B cell (primary cell): Measurements from ENCODE around the gene RUNDC1. TPM values are rescaled to one million over a fixed set of nuclear protein-coding genes. Genes with fewer than 3 reads are reported as not detected.

Experiments
- ATAC-seq: fragments of 200-7000 bp; cut with Tn5 transposase; one replicate; pipeline ENCODE4 v1.10.0; 2021; ENCODE audit warnings: low read depth, mild to moderate bottlenecking, moderate number of reproducible peaks, moderate library complexity
- CTCF ChIA-PET: fragments of 350-600 bp; sonication (Branson Sonifier 250); formaldehyde crosslinking; loops from one replicate; lab custom pipeline; 2021; ENCODE audit warnings: antibody characterized with exemption, inconsistent platforms; lab: Charles Lee
- POLR2A ChIA-PET: fragments of 350-600 bp; sonication (Branson Sonifier 250); formaldehyde crosslinking; loops from one replicate; lab custom pipeline; 2021; ENCODE audit warnings: antibody characterized with exemption; lab: Charles Lee
- DNase-seq: peaks from one replicate; pipeline ENCODE4 v3.0.0; 2013
- H2AFZ ChIP-seq: 2 replicates; pipeline ENCODE4 v1.6.1; 2012; ENCODE audit warnings: mild to moderate bottlenecking, low read depth, low read length; ENCODE audit not compliant: insufficient read depth, poor library complexity, severe bottlenecking
- H3K27ac ChIP-seq, 2 donors: 1 replicate in 1 of 2; 2 replicates in 1 of 2; pipeline ENCODE4 v1.5.1; 2012 to 2013; ENCODE audit warnings: low read length in 2 of 2, mild to moderate bottlenecking in 2 of 2, moderate library complexity in 1 of 2
- H3K27me3 ChIP-seq, 4 experiments: fragments of 200-600 bp in 1 of 4; sonication (generic) in 1 of 4; replicated peaks in 1 of 4; 1 replicate in 2 of 4; 2 replicates in 2 of 4; pipeline versions ENCODE4 v1.6.1 to v1.7.0; 2013 to 2016; ENCODE audit warnings: low read length in 3 of 4, mild to moderate bottlenecking in 2 of 4, mixed read lengths in 1 of 4, moderate library complexity in 1 of 4; ENCODE audit not compliant: insufficient read depth in 4 of 4, control insufficient read depth in 3 of 4; ENCODE audit errors: control extremely low read depth in 1 of 4
- H3K36me3 ChIP-seq, 2 experiments: replicated peaks in 1 of 2; 1 replicate in 1 of 2; 2 replicates in 1 of 2; pipeline versions ENCODE4 v1.6.1 to v1.7.1; 2013; ENCODE audit warnings: low read length in 1 of 2; ENCODE audit not compliant: insufficient read depth in 2 of 2, control insufficient read depth in 1 of 2; ENCODE audit errors: control extremely low read depth in 1 of 2, extremely low read depth in 1 of 2
- H3K4me1 ChIP-seq, 2 donors: fragments of 200-600 bp in 1 of 2; sonication (generic) in 1 of 2; 1 replicate in 1 of 2; 2 replicates in 1 of 2; pipeline versions ENCODE4 v1.5.1 to v1.6.1; 2013 to 2017; ENCODE audit warnings: low read length in 2 of 2; ENCODE audit not compliant: control insufficient read depth in 2 of 2, insufficient read depth in 2 of 2
- H3K4me2 ChIP-seq: replicated peaks from 2 replicates; pipeline ENCODE3; 2012; ENCODE audit warnings: mild to moderate bottlenecking, low read depth, low read length; ENCODE audit not compliant: poor library complexity, severe bottlenecking
- H3K4me3 ChIP-seq, 5 experiments: fragments of 200-600 bp in 1 of 5; sonication (generic) in 1 of 5; 1 replicate in 3 of 5; 2 replicates in 2 of 5; pipeline versions ENCODE4 v1.5.1 to v1.7.0; 2011 to 2016; ENCODE audit warnings: low read length in 4 of 5, mild to moderate bottlenecking in 4 of 5, low read depth in 2 of 5, control low read depth in 1 of 5, moderate library complexity in 1 of 5; ENCODE audit not compliant: insufficient read depth in 1 of 5; ENCODE audit errors: control extremely low read depth in 1 of 5, extremely low read depth in 1 of 5
- H3K79me2 ChIP-seq: fragments of 200-600 bp; sonication (generic); one replicate; pipeline ENCODE4 v1.6.0; 2016; ENCODE audit warnings: low read length; ENCODE audit not compliant: control insufficient read depth, insufficient read depth
- H3K9ac ChIP-seq: fragments of 200-600 bp; sonication (generic); 2 replicates; pipeline ENCODE4 v1.6.1; 2017; ENCODE audit warnings: mild to moderate bottlenecking, low read length, moderate library complexity
- H3K9me3 ChIP-seq, 3 donors: one replicate each; pipeline versions ENCODE4 v1.6.1 to v1.7.1; 2013; ENCODE audit warnings: low read length in 2 of 3; ENCODE audit not compliant: control insufficient read depth in 2 of 3, insufficient read depth in 1 of 3; ENCODE audit errors: control extremely low read depth in 1 of 3
- H4K20me1 ChIP-seq: 2 replicates; pipeline ENCODE4 v1.6.0; 2012; ENCODE audit warnings: mild to moderate bottlenecking, low read length; ENCODE audit not compliant: insufficient read depth, control insufficient read depth, poor library complexity, severe bottlenecking
- H3K27ac Mint-ChIP-seq: one replicate; pipeline ENCODE4 v1.8.0; 2021; ENCODE audit warnings: mixed read lengths
- H3K27me3 Mint-ChIP-seq: one replicate; pipeline ENCODE4 v1.8.0; 2021; ENCODE audit warnings: mixed read lengths
- H3K4me1 Mint-ChIP-seq: one replicate; pipeline ENCODE4 v1.8.0; 2021; ENCODE audit warnings: mixed read lengths
- H3K4me3 Mint-ChIP-seq: one replicate; pipeline ENCODE4 v1.8.0; 2021; ENCODE audit warnings: mixed read lengths
- H3K9me3 Mint-ChIP-seq: one replicate; pipeline ENCODE4 v1.8.0; 2022; ENCODE audit warnings: mixed read lengths; ENCODE audit not compliant: insufficient read depth
- CTCF ChIP-seq: fragments of 200-600 bp; IDR thresholded peaks from one replicate; pipeline ENCODE4 v1.8.0; 2022; ENCODE audit warnings: antibody characterized with exemption, mild to moderate bottlenecking
- EZH2 ChIP-seq: IDR thresholded peaks from 2 replicates; pipeline ENCODE4 v1.6.1; 2012; ENCODE audit warnings: borderline replicate concordance, low read depth, mild to moderate bottlenecking, moderate library complexity, low read length; ENCODE audit not compliant: insufficient read depth, poor library complexity, severe bottlenecking
- WGBS: methylation state at CpG from one replicate; pipeline ENCODE4 v1.1.5; 2013; ENCODE audit warnings: missing lambda C conversion rate; ENCODE audit not compliant: insufficient coverage; 5-methylcytosine and 5-hydroxymethylcytosine counted together
- intact Hi-C: fragments of 100-400 bp; cut with micrococcal nuclease; formaldehyde crosslinking; loops from one replicate; pipeline ENCODE4 v1.10.0; 2022
- polyA plus RNA-seq: library from polyadenylated mRNA; depleted of rRNA; stranded (reverse); fragments of >200 nt; gene quantifications from 2 replicates; pipeline ENCODE4 v1.2.3, GENCODE V29; 2012
- total RNA-seq, 2 donors: library from RNA; stranded (reverse); fragments of 120-200 nt in 1 of 2; gene quantifications; 1 replicate in 1 of 2; 2 replicates in 1 of 2; pipeline versions ENCODE4 v1.2.3 to v1.2.4, GENCODE V29; 2013 to 2022

RUNDC1 gene
- total and polyA plus RNA-seq, 2 donors (not counting 1 experiment from before 2014, with no cell fraction given) = 14.6 to 43.7 TPM

DNA sequence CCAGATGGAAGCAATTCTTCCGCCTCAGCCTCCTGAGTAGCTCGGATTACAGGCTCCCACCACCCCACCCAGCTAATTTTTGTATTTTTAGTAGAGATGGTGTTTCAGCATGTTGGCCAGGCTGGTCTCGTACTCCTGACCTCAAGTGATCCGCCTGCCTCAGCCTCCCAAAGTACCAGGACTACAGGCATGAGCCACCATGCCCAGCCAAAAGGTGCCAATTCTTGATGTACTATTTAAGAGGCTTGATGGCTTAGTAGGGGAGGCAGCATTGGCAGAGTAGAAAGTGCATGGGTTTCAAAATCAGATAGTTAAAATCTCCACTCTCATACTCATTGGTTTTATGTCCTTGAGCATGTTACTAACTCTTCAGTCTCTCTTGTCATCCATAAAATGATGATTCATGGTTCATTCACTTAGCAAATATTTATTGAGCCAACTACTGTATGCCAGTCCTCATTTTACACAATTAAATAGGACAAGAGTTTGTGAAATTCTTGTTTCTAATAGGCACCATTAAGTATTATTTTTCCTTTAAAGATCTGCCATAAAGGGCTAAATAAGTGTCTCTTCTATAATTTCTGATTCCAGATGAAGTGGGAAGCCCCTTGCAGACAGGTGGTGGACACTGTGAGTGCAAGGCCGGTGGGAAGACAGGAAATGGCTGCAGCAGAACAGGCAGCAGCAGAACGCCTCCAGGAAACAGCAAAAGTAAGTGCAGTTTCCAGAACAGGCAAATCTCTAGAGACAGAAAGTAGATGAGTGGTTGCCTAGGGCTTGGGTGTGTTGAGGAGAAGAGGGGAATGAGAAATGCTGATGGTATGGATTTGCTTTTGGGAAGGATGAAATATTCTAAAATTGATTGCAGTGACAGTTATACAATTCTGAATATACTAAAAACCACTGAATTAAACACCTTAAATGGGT, 9.6 kb downstream of the RUNDC1 start:
- TF ChIP-seq EZH2 = no peak
- no peak for TF ChIP-seq CTCF
- Histone ChIP-seq H3K27ac (peak overlapping the region in 1 of 2 donors; percentile 17), H3K4me2 (no peak overlapping the region), H2AFZ (no peak overlapping the region), H3K4me3 (no peak overlapping the region), H3K27me3 (no peaks in the 10 kb centered on the region), H3K79me2 (peaks cover 55% of the 10 kb centered on the region), H4K20me1 (peaks cover 5% of the 10 kb centered on the region), H3K36me3 (peaks cover 27 to 57% of the 10 kb centered on the region in 2 experiments), H3K9me3 (no peaks in the 10 kb centered on the region), H3K4me1 (peaks cover 30 to 33% of the 10 kb centered on the region in 2 donors), H3K9ac (peak overlapping the region; percentile 7)
- no peak for DNase-seq
- intact Hi-C loops = loop anchor here (10.0 kb wide), 2 partner anchors 315 to 415 kb away; partner anchors contain the start of genes PLEKHH3 and PSMC3IP
- peaks cover 43% of the 10 kb centered on the region for H3K4me1 Mint-ChIP-seq
- no peaks in the 10 kb centered on the region for H3K27me3 Mint-ChIP-seq
- H3K4me3 Mint-ChIP-seq = no peak overlapping the region
- POLR2A ChIA-PET = no interaction called here
- H3K27ac Mint-ChIP-seq = peak overlapping the region; percentile 56
- 37% methylated on average over 2 of the region's 6 CpGs for WGBS
- CTCF ChIA-PET = interaction anchor here (6.5 kb wide), 1 partner anchor 7 kb away, joined by 54 read pairs; the partner anchor contains the start of gene RPL27
- no peaks in the 10 kb centered on the region for H3K9me3 Mint-ChIP-seq
- no peak for ATAC-seq

DNA sequence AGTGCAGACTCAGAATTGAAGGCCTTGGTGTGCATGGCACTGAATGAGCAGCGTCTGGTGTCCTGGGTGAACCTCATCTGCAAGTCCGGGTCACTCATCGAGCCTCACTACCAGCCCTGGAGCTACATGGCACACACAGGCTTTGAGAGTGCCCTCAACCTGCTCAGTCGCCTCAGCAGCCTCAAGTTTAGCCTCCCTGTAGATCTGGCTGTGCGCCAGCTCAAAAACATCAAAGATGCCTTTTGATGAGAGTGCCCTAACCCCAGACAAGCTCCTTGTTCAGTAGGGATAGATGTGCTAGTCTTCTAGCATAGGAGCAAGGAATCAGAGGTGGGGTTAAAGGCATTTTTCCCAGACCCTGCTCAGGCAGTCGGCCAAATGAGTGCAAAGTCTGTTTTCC, 11.1 kb downstream of the RUNDC1 start:
- H3K4me3 Mint-ChIP-seq = no peak overlapping the region
- no peak overlapping the region for H3K27ac Mint-ChIP-seq
- TF ChIP-seq CTCF (no peak), EZH2 (no peak)
- H4K20me1 ChIP-seq = peaks cover 5% of the 10 kb centered on the region
- DNase-seq = no peak
- H3K9me3 ChIP-seq = no peaks in the 10 kb centered on the region
- H3K79me2 ChIP-seq = peaks cover 51% of the 10 kb centered on the region
- intact Hi-C loops = loop anchor here (10.0 kb wide), 1 partner anchor 417 kb away; the partner anchor contains the start of gene PSMC3IP
- H3K4me2 ChIP-seq = no peak overlapping the region
- H3K9ac ChIP-seq = no peak overlapping the region
- no peak overlapping the region for H3K4me3 ChIP-seq
- POLR2A ChIA-PET = no interaction called here
- peaks cover 30% of the 10 kb centered on the region for H3K4me1 Mint-ChIP-seq
- 95% methylated on average over 6 of the region's 6 CpGs for WGBS
- no peaks in the 10 kb centered on the region for H3K27me3 ChIP-seq
- CTCF ChIA-PET = no interaction called here
- ATAC-seq = no peak
- no peak overlapping the region for H3K27ac ChIP-seq
- no peaks in the 10 kb centered on the region for H3K27me3 Mint-ChIP-seq
- peaks cover 27 to 57% of the 10 kb centered on the region in 2 experiments for H3K36me3 ChIP-seq
- H3K9me3 Mint-ChIP-seq = no peaks in the 10 kb centered on the region
- peaks cover 18 to 21% of the 10 kb centered on the region in 2 donors for H3K4me1 ChIP-seq
- no peak overlapping the region for H2AFZ ChIP-seq
